ENCODE results near the gene DOCK9. TPM values are rescaled to one million over a fixed set of nuclear protein-coding genes. Genes with fewer than 3 reads are reported as not detected.

DOCK9 gene
- total RNA-seq, 1 experiment from 2014 or later: 4.5 TPM

DNA sequence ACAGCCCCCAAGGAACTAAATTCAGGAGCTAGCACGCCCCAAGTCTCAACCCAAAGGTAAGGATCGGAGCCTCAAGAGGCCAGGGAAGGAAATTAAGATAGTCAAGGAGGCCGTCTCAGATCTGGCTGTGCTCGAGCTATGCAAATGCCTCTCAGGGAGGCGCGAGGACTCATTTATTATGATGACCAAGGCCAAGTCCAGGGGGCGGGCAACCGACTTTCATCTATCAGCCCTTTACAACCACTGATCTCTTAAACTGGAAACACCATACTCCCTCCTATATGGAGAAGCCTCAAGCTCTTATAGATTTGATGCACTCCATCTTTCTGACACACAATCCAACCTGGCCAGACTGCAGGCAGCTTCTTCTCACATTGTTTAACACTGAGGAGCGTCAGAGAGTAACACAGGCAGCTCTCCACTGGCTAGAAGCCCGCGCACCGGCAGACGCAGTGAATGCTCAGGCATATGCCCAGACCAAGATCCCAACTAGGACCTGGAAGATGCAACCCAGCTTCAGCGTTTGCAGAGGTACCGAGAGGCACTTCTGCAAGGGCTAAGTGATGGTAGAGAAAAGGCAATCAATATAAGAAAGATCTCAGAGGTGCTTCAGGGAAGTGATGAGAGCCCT is 215.8 kb downstream of the DOCK9 start:
- POLR2A ChIA-PET (ENCODE audit: low non-redundant PET): no interaction called here
- TF ChIP-seq, protein P1, sequence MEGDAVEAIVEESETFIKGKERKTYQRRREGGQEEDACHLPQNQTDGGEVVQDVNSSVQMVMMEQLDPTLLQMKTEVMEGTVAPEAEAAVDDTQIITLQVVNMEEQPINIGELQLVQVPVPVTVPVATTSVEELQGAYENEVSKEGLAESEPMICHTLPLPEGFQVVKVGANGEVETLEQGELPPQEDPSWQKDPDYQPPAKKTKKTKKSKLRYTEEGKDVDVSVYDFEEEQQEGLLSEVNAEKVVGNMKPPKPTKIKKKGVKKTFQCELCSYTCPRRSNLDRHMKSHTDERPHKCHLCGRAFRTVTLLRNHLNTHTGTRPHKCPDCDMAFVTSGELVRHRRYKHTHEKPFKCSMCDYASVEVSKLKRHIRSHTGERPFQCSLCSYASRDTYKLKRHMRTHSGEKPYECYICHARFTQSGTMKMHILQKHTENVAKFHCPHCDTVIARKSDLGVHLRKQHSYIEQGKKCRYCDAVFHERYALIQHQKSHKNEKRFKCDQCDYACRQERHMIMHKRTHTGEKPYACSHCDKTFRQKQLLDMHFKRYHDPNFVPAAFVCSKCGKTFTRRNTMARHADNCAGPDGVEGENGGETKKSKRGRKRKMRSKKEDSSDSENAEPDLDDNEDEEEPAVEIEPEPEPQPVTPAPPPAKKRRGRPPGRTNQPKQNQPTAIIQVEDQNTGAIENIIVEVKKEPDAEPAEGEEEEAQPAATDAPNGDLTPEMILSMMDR (conservative IDR thresholded peaks at IDR 0.05; ENCODE audit: low read depth, low read length): no peak

DNA sequence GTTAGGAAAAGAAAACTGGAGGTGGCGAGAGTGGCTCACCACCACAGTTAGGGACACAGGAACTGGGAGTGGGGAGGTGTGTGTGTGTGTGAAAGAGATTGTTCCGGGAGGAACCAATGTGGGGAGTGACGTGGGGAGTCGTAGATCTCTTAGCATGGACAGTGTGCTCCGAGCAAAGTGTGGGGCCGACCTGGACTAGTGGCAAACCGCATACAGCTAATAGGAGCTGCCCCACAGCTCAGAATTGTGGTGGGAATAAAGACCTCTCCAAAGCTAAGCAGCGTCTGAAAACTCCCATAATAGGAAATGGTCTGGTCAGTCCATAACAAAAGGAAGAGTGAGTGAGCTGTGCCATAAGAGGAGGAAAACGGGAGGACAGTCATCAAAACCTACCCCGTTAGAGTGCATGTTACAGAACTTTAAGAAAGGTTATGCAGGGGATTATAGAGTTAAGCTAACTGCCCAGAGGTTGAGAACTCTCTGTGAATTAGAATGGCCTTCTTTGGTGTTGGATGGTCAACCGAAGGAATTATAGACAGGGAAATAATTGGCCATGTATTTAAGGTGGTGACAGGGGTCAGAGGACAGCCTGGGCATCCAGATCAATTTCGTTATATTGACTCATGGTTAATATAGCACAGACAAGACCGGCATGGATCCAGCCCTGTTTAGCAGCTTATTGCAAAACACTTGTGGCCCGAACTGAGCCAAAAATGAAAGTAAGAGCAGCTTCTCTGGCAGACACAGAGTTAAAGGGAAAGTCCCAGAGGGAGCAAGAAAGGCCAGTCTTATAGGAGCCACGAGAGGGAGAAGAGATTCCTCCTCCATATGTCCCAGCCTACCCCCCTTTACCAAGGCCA is 216.5 kb downstream of the DOCK9 start:
- Histone ChIP-seq H3K9me3 (ENCODE audit: low read depth, low read length, poor library complexity, severe bottlenecking) (no peaks in the 10 kb centered on the region), H3K27me3 (replicated peaks; ENCODE audit: insufficient read depth, low read depth, low read length, poor library complexity) (no peaks in the 10 kb centered on the region), H3K4me3 (ENCODE audit: low read depth, low read length, poor library complexity, severe bottlenecking) (no peak overlapping the region), H3K27ac (ENCODE audit: low read depth, low read length, poor library complexity, severe bottlenecking) (no peak overlapping the region), H3K4me1 (ENCODE audit: insufficient read depth, low read length, poor library complexity, severe bottlenecking) (no peaks in the 10 kb centered on the region), H3K36me3 (ENCODE audit: insufficient read depth, low read length, poor library complexity, severe bottlenecking) (no peaks in the 10 kb centered on the region)
- no peak for TF ChIP-seq EZH2 (IDR thresholded peaks at IDR 0.05; ENCODE audit: borderline replicate concordance, low read depth, low read length, poor library complexity, severe bottlenecking)
- TF ChIP-seq, protein P1 (conservative IDR thresholded peaks at IDR 0.05; ENCODE audit: low read depth, low read length): no peak
- POLR2A ChIA-PET (ENCODE audit: low non-redundant PET): no interaction called here
- no peak for DNase-seq (ENCODE audit: low spot score)
- BruUV-seq (replicated peaks): no TSS peak
- CTCF ChIA-PET: no interaction called here
- intact Hi-C loops (cut with micrococcal nuclease; ENCODE audit: unreplicated experiment): no loop called here

More for the DNA sequence above, 215.8 kb downstream of the DOCK9 start:
- Histone ChIP-seq H3K36me3 (ENCODE audit: insufficient read depth, low read length, poor library complexity, severe bottlenecking) (no peaks in the 10 kb centered on the region), H3K4me3 (ENCODE audit: low read depth, low read length, poor library complexity, severe bottlenecking) (no peak overlapping the region), H3K4me1 (ENCODE audit: insufficient read depth, low read length, poor library complexity, severe bottlenecking) (no peaks in the 10 kb centered on the region), H3K9me3 (ENCODE audit: low read depth, low read length, poor library complexity, severe bottlenecking) (no peaks in the 10 kb centered on the region), H3K27ac (ENCODE audit: low read depth, low read length, poor library complexity, severe bottlenecking) (no peak overlapping the region), H3K27me3 (replicated peaks; ENCODE audit: insufficient read depth, low read depth, low read length, poor library complexity) (no peaks in the 10 kb centered on the region)
- no peak for DNase-seq (ENCODE audit: low spot score)
- CTCF ChIA-PET: no interaction called here
- BruUV-seq (replicated peaks): no TSS peak
- intact Hi-C loops (cut with micrococcal nuclease; ENCODE audit: unreplicated experiment): no loop called here

DNA sequence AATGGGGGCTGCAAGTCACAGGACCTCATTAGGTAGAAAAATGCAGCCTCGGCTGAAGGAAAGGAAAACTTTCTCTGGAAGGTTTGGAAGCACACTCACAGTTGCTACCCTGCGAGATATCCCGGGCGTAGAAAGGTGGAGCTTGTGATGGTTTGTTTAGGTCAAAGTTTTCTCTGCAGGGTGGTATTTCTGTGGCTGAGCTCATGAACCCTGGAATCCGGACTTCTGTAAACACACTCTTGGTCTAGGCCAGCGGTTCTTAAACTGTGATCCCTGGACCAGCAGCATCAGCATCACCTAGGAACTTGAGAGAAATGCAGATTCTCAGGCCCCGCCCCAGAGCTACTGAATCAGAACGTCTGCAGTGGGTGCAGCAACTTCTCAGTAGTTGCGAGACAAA is 222.1 kb downstream of the DOCK9 start:
- no peak for TF ChIP-seq EZH2 (IDR thresholded peaks at IDR 0.05; ENCODE audit: borderline replicate concordance, low read depth, low read length, poor library complexity, severe bottlenecking)
- TF ChIP-seq, protein P1 (conservative IDR thresholded peaks at IDR 0.05; ENCODE audit: low read depth, low read length): no peak
- CTCF ChIA-PET: no interaction called here
- POLR2A ChIA-PET (ENCODE audit: low non-redundant PET): no interaction called here
- H3K27ac ChIP-seq (ENCODE audit: low read depth, low read length, poor library complexity, severe bottlenecking): no peak overlapping the region
- peaks cover 25% of the 10 kb centered on the region for H3K27me3 ChIP-seq (replicated peaks; ENCODE audit: insufficient read depth, low read depth, low read length, poor library complexity)
- H3K4me3 ChIP-seq (ENCODE audit: low read depth, low read length, poor library complexity, severe bottlenecking): no peak overlapping the region
- H3K9me3 ChIP-seq (ENCODE audit: low read depth, low read length, poor library complexity, severe bottlenecking): peaks cover 6% of the 10 kb centered on the region
- peaks cover 3% of the 10 kb centered on the region for H3K4me1 ChIP-seq (ENCODE audit: insufficient read depth, low read length, poor library complexity, severe bottlenecking)
- intact Hi-C loops (cut with micrococcal nuclease; ENCODE audit: unreplicated experiment): no loop called here
- no TSS peak for BruUV-seq (replicated peaks)
- no peak for DNase-seq (ENCODE audit: low spot score)
- no peaks in the 10 kb centered on the region for H3K36me3 ChIP-seq (ENCODE audit: insufficient read depth, low read length, poor library complexity, severe bottlenecking)

Measured in A673 (cell line).